Right lung (tissue), 5 donors: ENCODE results near the gene CADM2. TPM values are rescaled to one million over a fixed set of nuclear protein-coding genes. Genes with fewer than 3 reads are reported as not detected.

Experiments used
- DNase-seq, 2 donors: peaks; one replicate each; pipeline ENCODE4 v3.0.0-alpha.2; 2013
- polyA plus RNA-seq, 5 donors: library from polyadenylated mRNA; unstranded; fragments of 120-200 nt; gene quantifications; one replicate each; pipeline versions ENCODE4 v1.2.1 to v1.2.3, GENCODE V29; 2013; ENCODE audit warnings: inconsistent platforms in 1 of 5, low replicate concordance in 1 of 5; ENCODE audit not compliant: insufficient read length in 5 of 5, insufficient read depth in 1 of 5

The CADM2 gene
- polyA plus RNA-seq, 5 donors = 0.41 to 1.8 (median 1.7) TPM

DNA sequence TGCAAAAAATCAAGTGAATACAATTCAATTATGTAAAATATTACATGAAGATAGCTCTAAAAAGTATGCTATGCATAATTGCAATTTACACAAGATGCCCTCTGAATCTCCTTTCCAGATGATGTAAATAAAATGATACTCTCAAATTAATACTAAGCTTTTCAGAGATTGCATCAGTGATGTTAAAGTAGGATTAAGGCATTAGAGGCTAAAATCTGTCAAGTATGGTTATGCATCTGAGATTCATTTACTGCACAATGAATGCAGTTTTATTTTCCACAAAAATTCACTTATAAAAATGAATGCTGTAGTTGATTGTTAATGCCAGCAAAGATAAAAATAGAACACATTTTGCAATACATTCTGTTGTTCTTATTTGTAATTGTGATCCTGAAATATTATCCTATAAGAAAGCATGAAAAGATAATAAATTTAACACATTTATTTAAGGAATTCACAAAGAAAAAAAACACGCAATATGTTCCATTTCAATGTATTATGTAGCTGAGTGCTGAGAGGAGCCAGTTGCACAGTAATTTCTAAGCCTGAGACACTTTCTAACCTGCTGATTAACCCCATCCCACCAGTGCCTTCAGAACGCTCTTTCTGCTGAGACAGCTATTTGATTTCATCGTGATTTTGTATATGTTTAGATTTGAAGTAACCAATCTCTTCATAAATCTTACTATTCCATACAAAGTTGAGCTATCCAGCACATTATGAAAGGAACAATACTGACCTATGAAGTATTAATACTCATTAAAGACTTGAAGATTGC is 224.4 kb downstream of the CADM2 start:
- no peak for DNase-seq

DNA sequence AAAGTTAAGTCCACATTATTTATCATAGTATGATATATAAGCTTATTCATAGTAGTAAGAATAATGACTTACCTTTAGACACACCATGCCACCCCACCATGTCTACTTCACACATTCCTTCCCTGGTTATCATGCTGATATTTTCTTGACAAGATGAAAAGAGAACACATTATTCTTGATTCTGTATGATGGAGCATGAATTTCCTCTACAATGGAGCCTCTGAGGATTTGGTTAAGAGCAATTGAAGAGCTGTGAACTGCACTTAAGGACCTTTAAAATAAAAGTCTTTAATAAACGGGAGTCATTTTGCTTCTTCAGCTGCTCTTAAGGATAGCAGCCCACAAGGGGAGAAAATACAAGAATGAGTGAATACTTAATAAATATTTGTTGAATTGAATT is 226.7 kb downstream of the CADM2 start:
- DNase-seq = no peak

DNA sequence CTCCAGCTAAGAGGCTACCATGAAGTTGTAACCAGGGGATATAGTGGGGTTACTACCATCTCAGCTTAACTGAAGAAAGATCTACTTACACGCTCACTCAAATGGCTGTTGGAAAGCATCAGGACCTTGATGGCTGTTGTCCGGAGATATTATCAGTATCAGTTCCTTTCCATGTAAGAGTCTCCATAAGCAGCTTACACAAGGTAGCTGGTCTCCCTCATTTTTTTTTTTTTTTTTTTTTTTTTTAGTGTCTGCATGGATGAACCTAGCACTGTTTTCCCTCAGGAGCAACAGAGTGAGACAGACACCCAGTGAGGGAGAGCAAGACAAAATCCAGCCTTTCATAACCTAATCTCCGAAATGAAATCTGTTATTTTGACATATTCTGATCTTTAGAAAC is 230.9 kb downstream of the CADM2 start:
- no peak for DNase-seq

DNA sequence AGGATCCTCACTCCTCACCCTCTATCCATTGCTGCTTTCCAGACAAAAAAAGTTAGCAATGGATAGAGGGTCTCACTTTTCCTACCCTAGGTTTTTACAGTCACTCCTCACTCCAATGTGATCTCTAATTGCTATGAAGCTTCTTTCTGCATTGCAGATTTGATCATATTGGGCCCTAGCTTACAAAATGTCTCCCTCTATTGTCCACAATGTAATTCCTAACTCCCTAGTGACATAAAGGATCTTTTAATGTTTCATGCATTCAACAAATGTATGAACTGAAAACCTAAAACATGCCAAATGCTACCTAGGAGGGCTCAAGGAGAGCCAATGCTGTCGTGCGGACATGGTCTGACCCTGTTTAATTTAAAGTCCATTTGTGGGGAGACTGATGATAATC is 234.8 kb downstream of the CADM2 start:
- no peak for DNase-seq

DNA sequence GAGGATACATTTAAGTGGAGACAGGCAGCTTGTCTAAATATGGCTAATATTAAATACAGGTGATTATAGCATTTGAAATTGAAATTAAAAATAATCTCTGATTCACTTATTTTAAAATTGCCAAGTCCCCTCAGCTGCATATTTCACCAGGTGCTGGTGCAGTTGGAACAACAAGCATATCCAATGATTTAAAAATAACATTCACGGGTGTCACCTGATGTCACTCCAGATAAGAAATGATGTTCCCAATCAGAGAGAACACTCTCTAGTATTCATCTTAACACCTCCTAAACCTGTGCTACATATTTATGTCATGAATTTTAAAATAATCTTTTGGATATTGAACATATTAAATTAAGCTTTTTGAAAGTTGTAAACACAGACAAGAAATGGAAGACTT is 249.9 kb downstream of the CADM2 start:
- DNase-seq = no peak

DNA sequence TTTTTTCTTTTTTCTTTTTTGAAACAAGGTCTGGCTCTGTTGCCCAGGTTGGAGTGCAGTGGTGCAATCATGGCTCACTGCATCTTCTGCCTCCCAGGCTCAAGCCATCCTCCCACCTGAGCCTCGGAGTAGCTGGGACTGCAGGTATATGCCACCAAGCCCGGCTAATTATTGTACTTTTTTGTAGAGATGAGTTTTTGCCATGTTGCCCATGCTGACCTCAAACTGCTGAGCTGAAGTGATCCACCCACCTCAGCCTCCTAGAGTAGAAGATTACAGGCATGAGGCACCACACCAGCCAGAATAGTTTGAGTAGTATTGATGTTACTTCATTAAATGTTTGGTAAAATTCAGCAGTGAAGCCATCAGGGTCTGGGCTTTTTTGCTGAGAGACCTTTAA is 251.8 kb downstream of the CADM2 start:
- no peak for DNase-seq

DNA sequence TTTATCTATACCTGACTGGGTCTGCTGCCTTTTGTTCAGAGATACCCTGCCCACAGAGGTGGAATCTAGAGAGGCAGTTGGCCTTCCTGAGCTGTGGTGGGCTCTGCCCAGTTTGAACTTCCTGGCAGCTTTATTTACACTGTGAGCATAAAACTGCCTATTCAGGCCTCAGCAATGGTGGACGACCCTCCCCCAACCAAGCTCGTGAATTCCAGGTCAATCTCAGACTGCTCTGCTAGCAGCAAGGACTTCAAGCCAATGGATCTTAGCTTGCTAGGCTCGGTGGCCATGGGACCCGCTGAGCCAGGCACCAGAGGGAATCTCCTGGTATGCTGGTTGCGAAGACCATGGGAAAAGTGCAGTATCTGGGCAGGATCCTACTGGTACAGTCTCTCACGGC is 270.2 kb downstream of the CADM2 start:
- no peak for DNase-seq

DNA sequence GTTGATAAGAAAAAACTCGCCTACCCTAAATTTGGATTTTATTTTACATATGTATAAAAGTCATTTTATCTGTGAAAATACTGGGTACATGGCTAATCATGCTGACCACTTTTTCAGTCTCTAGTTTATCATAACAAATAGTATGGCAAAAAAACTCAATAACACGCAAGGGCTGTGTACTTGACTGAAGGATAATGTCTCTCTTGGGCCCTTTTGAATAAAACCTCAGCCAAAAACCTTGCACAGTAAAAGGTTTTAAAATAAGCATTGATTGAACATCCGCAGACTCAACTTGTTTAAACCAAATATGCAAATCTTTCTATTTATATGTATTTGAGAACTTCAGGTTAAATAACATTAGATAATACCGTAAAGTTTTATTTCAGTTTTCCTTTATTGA is 285.3 kb downstream of the CADM2 start:
- DNase-seq = no peak

DNA sequence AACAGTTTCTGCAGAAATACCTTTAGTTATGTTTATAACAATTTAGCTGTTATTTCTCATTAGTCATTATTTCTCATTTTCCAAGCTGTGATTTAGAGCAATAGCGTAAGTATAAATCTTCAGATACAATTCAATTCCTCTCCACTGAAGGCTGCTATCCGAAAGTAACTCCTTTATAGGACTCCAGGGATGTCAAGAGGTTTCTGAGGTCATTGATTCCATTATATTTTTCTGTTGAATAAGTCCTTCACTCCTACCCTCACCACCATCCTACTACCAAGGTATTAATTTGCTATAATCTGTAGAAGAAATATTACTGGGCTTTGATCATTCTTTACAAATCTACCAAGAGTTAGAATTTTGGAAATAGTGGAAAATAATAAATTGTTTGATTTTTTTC is 285.7 kb downstream of the CADM2 start:
- DNase-seq = no peak

DNA sequence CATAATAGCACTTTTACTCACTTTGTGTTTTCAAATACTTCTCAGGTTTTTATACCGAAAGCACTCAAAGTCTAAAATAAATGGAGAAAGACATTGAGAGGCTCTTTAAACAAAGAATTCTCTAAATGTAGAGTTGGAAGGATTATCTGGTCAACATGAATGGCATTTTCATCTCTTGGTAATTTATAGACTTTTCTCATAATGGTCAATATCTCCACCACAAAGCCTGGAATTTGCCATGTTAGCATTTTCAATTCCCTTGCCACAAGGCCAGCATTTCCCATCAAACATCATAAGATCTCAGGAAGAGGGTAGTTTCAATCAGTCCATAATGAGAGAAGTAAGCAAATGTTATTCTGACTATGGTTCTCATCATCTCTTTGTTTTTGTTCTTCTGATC is 293.0 kb downstream of the CADM2 start:
- no peak for DNase-seq

DNA sequence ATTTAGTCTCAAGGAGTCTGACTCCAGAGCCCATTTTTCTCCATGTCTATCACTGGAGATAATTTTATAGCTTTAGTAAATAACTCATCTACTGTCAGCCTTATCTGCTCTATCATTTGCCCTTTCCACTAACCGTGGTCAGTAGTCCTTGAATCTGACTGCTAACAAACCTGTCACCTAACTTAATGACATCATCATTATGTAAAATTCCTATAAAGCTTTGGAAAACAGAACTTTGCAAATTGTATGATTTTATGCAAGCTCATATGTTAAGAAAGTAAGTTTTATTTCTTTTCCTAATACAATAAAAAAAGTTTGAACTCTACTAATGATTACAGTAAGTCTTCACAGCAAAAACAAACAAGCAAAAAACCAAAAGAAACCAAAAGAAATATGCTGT is 293.9 kb downstream of the CADM2 start:
- no peak for DNase-seq

DNA sequence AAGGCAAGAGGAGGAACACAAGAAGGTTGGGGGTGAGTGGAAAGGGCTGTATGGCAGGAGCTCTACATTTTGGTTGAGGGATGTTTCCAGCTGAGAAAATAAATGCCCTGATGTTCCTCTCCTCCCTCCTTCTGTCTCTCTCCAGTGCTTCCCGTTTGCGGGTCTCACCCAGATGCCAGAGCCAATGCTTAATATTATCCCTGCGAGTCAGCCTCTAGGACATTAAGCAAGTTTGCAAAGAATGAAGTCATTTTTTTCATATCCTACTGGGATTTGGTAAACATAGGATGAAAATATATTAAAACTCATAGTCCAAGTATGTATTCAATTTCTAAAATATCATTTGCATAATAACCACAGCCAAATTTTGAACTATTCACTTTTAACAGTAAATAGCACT is 295.9 kb downstream of the CADM2 start:
- no peak for DNase-seq

DNA sequence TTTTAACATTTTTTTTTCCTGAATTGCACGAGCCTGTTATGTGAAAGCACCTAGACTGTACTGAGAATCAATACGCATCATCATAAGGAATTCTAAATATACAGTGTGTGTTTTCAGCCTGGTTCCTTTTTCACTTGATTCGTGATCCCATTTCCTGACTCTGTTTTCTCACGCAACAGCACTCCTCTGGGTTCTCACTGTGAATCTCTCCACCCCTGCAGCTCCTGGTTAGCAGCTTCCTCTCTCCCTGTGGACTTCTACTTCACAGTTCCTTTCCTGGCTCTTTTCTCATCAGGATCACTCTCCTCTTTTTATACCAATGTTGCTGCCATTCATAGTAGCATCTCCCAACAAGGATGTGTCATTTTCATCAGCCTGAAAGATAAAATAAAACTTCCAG is 297.2 kb downstream of the CADM2 start:
- no peak for DNase-seq

DNA sequence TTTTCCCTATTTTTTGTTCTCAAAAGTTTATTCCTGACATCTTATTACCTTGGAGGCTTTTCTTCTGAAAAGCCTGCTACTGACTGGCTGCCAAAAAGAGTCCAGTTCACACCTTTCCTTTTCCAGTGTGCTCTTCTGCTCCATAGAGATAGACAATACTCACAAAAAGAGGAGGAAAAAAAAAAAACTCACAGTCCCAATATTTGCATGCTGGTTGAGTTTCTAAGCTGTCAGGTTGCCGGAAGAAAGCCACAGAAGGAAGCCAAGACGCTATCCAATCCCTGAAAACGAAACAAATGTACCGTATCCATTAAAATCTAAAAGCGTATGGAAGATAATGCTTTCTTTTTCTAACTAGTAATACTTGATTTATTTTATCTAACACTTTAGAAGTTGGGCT is 299.5 kb downstream of the CADM2 start:
- no peak for DNase-seq

DNA sequence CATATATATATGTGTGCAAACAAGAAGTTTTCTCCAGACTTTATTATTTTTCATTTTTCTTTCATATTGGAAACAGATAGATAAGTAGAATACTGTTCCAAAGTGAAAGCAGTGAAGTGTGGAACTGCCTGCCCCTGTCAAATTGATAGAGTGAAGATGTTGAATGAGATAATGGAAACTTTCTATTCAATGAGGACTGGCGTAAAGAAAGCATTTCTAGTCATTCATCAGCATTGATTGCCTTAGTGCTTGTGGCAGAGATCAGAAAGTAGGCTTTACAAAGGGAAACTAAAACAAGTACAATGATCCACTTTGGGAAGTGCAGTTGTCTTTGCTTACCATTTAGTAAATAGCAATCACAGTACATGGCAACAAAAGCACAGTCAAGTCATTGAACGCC is 300.0 kb downstream of the CADM2 start:
- no peak for DNase-seq

DNA sequence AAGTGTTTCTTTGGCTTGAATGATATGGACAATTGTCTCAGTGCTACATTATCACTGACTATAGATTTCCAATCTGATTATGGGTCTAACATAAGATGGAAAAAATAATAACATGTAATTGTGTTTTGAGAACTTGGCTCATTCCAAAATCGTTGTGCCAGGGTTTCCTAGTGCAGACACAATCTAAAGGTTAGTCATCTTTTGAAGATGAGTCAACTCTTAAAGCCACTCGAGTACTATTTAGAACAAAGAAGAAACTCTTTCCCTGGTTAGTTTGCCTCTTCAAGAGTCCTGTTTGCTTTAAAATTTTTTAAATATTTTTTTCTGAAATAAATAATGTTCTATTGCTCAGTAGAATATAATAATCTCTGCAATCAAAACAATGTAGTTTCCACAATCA is 301.0 kb downstream of the CADM2 start:
- no peak for DNase-seq

DNA sequence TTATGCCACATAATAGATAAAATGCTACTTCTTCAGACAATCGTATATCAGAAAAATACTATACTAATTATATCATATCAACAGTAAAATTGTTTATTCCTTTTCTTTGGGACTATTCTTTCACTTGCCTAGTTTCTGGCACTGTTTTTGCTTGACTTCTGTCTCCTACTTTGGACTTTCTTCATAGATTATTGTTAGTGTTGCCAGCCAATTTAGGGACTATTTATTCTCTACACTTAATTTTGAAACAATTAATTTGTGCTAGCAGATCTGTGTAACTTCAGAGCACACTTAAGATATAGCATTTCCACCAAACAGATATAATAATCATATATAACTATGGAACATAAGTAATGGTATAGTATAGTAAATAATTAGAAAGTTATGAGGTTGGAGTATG is 305.6 kb downstream of the CADM2 start:
- DNase-seq = no peak

DNA sequence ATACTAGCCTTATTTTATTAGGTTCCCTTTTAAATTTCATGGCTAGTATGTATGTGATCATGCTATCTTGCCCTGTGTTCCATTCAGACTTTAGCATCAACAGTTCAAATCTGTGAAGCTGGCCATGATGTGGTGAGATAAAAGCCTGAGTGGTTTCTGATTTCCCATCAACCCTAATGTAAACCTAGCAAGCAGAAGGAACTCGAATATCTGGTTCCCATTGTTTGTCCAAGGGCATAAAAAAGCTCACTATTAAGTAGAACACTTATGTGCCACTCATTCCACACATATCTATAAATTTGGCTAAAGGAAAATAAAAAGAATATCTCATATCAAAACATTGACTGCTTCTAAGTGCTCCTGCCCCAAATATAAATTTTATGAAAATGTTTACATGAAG is 311.7 kb downstream of the CADM2 start:
- DNase-seq = no peak

DNA sequence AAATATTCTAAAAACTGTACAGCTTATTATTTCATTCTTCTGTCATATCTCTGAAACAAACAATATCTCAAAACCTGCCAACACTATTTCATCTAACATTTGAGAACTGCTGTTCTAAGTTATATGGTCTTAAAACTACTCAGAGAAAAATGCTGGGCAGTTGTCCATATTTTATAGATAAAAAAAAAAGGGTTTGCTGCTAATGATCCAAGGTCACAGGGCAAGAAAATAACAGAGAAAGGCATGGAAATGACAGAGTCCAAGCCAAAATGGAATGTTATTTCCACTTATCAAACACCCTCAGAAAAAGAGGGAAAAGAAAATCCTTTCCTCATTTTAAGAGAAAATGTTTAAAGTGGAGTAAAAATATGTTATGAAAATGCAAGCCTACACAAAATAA is 313.1 kb downstream of the CADM2 start:
- peak in 1 of 2 donors; percentile 10 for DNase-seq

DNA sequence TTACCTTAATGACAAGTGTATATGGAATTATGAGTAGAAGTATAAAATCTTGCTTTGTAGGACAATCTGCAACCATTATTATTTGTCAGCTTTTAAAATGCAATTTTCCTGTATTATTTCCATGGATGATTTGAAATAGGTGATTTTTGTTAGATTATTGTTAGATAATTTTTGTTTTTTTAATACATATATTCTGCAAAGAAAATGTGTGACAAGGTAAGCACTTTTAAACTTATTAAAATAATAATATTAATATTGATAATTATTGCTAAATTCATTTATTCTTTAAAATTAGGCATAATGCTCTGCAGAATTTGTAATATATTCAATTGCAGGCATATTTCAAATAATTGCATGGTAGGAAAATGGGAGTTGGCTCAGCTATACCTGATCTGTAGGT is 329.5 kb downstream of the CADM2 start:
- no peak for DNase-seq

DNA sequence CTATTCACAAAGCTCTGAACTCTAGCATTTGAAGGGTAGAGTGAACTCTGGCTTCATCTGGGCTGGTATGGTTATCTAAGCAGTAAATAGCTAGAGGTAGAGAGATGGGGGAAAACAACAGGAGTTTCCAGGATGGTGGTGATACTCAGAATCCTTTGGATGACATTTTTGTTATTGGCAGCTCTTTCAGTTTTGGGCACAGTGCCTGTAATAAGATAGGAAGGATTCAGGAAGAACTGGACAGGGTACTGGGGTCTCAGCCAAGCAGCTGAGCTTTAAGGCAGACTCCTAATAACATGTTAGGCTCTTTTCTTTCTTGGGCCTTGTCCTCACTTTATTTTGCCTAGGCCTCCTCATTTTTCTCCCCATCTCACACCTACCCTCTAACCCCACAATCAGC is 338.5 kb downstream of the CADM2 start:
- DNase-seq = no peak

DNA sequence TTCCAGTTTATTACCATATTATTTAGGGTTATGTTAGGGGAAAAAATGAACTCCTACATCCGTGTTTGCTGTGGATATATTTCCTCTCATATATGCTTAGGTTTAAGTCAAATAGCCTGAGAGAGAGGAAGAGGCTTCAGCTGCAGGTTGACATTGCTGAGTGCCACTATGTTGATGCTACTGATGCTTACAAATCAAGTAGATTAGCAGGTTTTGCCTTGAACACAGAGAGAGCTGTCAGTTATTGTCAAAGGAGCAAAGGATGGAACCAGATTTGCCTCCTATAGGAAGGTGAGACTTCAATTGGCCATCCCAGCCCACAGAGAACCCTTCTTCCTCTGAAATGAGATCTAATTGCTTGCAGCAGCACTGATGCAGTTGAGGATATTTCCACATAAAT is 339.2 kb downstream of the CADM2 start:
- DNase-seq = no peak

DNA sequence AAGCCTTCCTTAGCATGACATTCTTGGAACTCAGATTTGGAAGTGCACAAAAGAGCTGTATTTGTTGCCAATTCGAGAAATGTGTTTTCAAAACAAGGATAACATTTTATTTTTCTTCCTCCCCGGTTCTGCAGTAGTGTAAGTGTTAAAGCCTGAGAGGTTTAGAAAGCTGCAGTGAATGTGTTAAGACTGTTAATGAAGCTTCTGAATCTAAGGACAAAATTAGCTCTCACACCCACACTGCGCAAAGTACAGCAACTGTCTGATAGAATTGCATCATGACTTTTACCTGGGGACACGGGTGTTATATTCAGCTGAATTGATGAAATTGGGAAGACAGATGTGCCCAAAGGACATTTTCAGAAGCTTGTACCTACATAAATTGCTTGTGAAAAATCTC is 344.4 kb downstream of the CADM2 start:
- no peak for DNase-seq

DNA sequence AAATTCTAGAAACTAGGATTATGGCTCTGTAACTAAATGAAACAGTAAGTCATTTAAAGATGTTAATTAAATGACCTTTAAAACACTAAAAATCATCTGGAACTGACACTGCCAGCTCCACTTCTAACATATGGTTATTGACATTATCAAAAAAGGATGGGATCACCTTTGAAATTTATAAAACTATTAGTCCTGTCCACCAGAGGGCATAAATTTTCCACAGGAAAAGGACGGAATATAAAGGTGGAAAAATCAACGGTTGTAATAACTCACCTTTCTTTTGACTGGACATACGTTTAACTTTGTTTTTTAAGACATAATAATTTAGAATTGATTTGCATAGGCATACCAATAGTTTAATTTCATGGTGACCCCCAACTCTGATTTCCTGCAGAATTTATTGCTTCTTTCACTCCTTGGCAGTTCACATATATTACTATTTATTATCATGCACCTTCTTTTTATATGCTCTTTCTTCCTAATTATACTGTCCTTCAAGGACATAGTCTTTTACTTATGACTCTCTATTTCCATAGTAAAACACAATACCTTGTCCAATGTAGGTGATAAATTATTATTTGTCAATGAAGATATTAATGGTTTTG is 345.7 kb downstream of the CADM2 start:
- DNase-seq = no peak
